Endothelial cell (in vitro differentiated cells): ENCODE measurements around the gene PRR20G. TPM values are rescaled to one million over a fixed set of nuclear protein-coding genes. Genes with fewer than 3 reads are reported as not detected.

ENCODE experiments used
- DNase-seq: peaks from one replicate; pipeline ENCODE4 v3.0.0; 2021; ENCODE audit warnings: low spot score
- H3K27ac Mint-ChIP-seq: one replicate; pipeline ENCODE4 v1.8.0; 2021; ENCODE audit warnings: mixed read lengths, inconsistent platforms; ENCODE audit not compliant: unreplicated experiment
- H3K27me3 Mint-ChIP-seq: one replicate; pipeline ENCODE4 v1.8.0; 2021; ENCODE audit warnings: mild to moderate bottlenecking, moderate library complexity, mixed read lengths, inconsistent platforms; ENCODE audit not compliant: unreplicated experiment
- H3K36me3 Mint-ChIP-seq: one replicate; pipeline ENCODE4 v1.8.0; 2021; ENCODE audit warnings: mild to moderate bottlenecking, low read depth, mixed read lengths, inconsistent platforms; ENCODE audit not compliant: unreplicated experiment
- H3K4me1 Mint-ChIP-seq: one replicate; pipeline ENCODE4 v1.8.0; 2021; ENCODE audit warnings: mild to moderate bottlenecking, mixed read lengths, inconsistent platforms; ENCODE audit not compliant: unreplicated experiment
- H3K4me3 Mint-ChIP-seq: one replicate; pipeline ENCODE4 v1.8.0; 2021; ENCODE audit warnings: mild to moderate bottlenecking, mixed read lengths, inconsistent platforms; ENCODE audit not compliant: unreplicated experiment
- H3K9me3 Mint-ChIP-seq: one replicate; pipeline ENCODE4 v1.8.0; 2021; ENCODE audit warnings: mixed read lengths, inconsistent platforms; ENCODE audit not compliant: unreplicated experiment
- CTCF ChIP-seq: fragments of 200-600 bp; sonication (generic); IDR thresholded peaks from one replicate; pipeline ENCODE4 v1.5.0; 2021; ENCODE audit warnings: antibody characterized with exemption; ENCODE audit not compliant: unreplicated experiment
- total RNA-seq: library from RNA; stranded (reverse); fragmentation: NEBNext Ultra II Directional; extraction: Animal tissue kit (Norgen Biotek cat#: 25700); gene quantifications from one replicate; pipeline ENCODE4 v1.2.1, GENCODE V29; 2021; ENCODE audit not compliant: unreplicated experiment

The PRR20G gene
- total RNA-seq, 1 donor from 2014 or later, result not detected

- no peak overlapping the region for H3K27ac Mint-ChIP-seq
- TF ChIP-seq CTCF, result no peak
- H3K36me3 Mint-ChIP-seq, result peaks cover 5% of the 10 kb centered on the region
- no peaks in the 10 kb centered on the region for H3K4me1 Mint-ChIP-seq
- H3K4me3 Mint-ChIP-seq, result no peak overlapping the region
- no peak for DNase-seq
- peaks cover 4% of the 10 kb centered on the region for H3K9me3 Mint-ChIP-seq
- H3K27me3 Mint-ChIP-seq, result peaks cover 1% of the 10 kb centered on the region
Observed at GRCh38 chr3:127288343-127288742, 497 bp upstream of the PRR20G start.

GRCh38 chr3:127286571-127287140, 1.2 kb downstream of the PRR20G start:
- DNase-seq, result no peak
- no peak for TF ChIP-seq CTCF
- H3K4me3 Mint-ChIP-seq, result no peak overlapping the region
- peaks cover 4% of the 10 kb centered on the region for H3K9me3 Mint-ChIP-seq
- no peak overlapping the region for H3K27ac Mint-ChIP-seq
- no peaks in the 10 kb centered on the region for H3K4me1 Mint-ChIP-seq
- peaks cover 5% of the 10 kb centered on the region for H3K36me3 Mint-ChIP-seq
- no peaks in the 10 kb centered on the region for H3K27me3 Mint-ChIP-seq

- H3K36me3 Mint-ChIP-seq, result peaks cover 5% of the 10 kb centered on the region
- no peak overlapping the region for H3K4me3 Mint-ChIP-seq
- H3K4me1 Mint-ChIP-seq, result no peaks in the 10 kb centered on the region
- no peak overlapping the region for H3K27ac Mint-ChIP-seq
- peaks cover 4% of the 10 kb centered on the region for H3K9me3 Mint-ChIP-seq
- no peaks in the 10 kb centered on the region for H3K27me3 Mint-ChIP-seq
- no peak for TF ChIP-seq CTCF
- DNase-seq, result no peak
Observed at GRCh38 chr3:127284258-127284657, 3.6 kb downstream of the PRR20G start.

GRCh38 chr3:127277561-127277960, 10.3 kb downstream of the PRR20G start:
- no peak overlapping the region for H3K27ac Mint-ChIP-seq
- H3K27me3 Mint-ChIP-seq, result peaks cover 2% of the 10 kb centered on the region
- peaks cover 3% of the 10 kb centered on the region for H3K9me3 Mint-ChIP-seq
- H3K36me3 Mint-ChIP-seq, result no peaks in the 10 kb centered on the region
- TF ChIP-seq CTCF, result no peak
- no peak for DNase-seq
- no peaks in the 10 kb centered on the region for H3K4me1 Mint-ChIP-seq
- no peak overlapping the region for H3K4me3 Mint-ChIP-seq

- DNase-seq, result no peak
- Mint-ChIP-seq H3K27me3 (peaks cover 2% of the 10 kb centered on the region), H3K36me3 (no peaks in the 10 kb centered on the region), H3K4me3 (no peak overlapping the region), H3K9me3 (peaks cover 3% of the 10 kb centered on the region), H3K27ac (no peak overlapping the region), H3K4me1 (no peaks in the 10 kb centered on the region)
- TF ChIP-seq CTCF, result no peak
Observed at GRCh38 chr3:127276995-127277394, 10.9 kb downstream of the PRR20G start.
